ENCODE data around the gene TRPM2.

TRPM2 gene

DNA sequence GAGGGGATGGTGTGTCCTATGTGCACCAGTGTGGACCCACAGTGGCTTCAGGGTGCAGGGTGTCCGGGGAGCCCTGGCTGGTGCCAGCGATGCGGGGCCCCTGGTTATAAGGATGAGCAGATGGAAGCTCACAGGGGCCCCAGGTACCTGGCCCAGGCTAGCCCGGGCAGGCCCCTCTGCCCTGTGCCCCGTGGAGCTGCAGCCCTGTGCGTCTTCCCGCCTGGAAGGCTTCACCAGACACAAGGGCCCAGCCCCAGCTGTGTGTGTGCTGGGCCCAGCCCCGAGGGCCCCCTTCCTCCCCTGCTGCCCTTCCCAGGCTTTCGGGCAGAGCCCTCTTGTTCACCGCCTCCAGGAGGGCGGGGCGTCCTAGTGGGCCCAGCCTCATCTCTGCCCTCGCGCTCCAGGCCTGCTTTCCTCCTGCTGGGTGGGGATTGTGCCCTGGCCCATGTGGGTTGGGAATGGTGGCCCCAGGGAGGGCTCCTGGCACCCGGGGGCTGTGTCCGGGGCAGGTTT is 37.7 kb upstream of the TRPM2 start:
- DNase-seq (ENCODE audit: low read depth, low spot score) = no peak
- H3K4me3 ChIP-seq (ENCODE audit: low read depth, low read length) = no peak overlapping the region
- POLR2A ChIA-PET = interaction anchor here (1.1 kb wide), 1 partner anchor 10 kb away, joined by 4 read pairs; no protein-coding TSS in a partner anchor
- TF ChIP-seq, protein P1, sequence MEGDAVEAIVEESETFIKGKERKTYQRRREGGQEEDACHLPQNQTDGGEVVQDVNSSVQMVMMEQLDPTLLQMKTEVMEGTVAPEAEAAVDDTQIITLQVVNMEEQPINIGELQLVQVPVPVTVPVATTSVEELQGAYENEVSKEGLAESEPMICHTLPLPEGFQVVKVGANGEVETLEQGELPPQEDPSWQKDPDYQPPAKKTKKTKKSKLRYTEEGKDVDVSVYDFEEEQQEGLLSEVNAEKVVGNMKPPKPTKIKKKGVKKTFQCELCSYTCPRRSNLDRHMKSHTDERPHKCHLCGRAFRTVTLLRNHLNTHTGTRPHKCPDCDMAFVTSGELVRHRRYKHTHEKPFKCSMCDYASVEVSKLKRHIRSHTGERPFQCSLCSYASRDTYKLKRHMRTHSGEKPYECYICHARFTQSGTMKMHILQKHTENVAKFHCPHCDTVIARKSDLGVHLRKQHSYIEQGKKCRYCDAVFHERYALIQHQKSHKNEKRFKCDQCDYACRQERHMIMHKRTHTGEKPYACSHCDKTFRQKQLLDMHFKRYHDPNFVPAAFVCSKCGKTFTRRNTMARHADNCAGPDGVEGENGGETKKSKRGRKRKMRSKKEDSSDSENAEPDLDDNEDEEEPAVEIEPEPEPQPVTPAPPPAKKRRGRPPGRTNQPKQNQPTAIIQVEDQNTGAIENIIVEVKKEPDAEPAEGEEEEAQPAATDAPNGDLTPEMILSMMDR (IDR thresholded peaks at IDR 0.05; ENCODE audit: insufficient read depth, low read length, missing control alignments) = no peak
- CTCF ChIA-PET = interaction anchor here (1.1 to 4.3 kb wide), 4 partner anchors 12 to 20 kb away, joined by 3 to 26 read pairs (median 4); no protein-coding TSS in a partner anchor

DNA sequence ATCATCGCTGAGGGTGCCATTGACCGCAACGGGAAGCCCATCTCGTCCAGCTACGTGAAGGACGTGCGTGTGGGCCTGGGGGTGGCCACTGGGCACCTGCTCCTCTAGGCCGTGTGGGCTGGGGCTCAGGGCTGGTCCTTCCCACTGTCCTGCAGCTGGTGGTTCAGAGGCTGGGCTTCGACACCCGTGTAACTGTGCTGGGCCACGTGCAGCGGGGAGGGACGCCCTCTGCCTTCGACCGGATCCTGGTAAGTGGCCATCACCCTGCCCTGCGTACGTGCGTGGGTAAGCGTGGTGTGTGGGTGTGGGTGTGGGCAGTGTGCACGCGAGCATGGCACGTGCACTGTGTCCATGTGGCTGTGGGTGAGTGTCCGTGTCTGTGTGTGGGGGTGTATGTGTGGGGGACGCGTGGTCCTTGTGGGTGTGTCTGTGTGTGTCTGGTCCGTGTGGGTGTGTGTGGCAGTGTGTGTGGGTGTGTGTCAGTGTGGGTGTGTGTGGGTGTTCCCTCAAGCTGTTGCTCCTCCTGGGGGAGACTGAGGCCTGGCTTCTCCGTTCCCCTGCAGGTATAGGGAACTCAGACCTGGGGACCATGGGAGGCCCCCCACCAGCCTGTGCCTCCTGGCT is 37.0 kb upstream of the TRPM2 start:
- DNase-seq (ENCODE audit: low read depth, low spot score) = no peak
- TF ChIP-seq, protein P1 (IDR thresholded peaks at IDR 0.05; ENCODE audit: insufficient read depth, low read length, missing control alignments) = no peak
- ChIA-PET CTCF (interaction anchor here (1.2 to 4.3 kb wide), 3 partner anchors 13 to 21 kb away, joined by 4 to 26 read pairs (median 4); no protein-coding TSS in a partner anchor), POLR2A (interaction anchor here (0.6 to 1.1 kb wide), 2 partner anchors 10 to 12 kb away, joined by 4 read pairs; no protein-coding TSS in a partner anchor)
- no peak overlapping the region for H3K4me3 ChIP-seq (ENCODE audit: low read depth, low read length)

DNA sequence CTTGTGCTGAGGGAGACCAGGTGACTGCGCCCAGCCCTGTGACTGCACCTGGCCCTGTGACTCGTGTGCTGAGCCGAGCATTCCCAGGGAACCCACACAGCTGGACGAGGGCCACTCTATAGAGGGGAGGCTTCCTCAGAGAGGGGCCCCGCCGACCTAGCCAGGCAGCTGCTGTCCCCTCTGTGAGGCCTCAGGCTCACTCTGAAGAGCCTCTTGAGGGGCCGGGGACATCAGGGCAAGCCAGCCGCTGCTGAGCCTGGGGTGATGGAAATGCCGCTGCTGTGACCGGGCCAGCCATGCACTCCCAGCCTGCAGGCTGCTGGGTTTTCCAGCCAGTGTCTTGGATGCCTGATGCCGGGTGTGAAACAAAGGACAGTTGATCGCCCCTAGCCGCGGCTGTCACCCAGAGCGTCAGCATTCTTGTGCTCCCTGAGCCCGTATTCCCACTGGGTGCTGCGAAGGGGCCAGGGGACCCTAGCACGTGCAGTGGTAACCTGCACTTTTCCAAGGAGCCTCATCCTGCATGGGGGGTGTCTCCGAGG is 36.1 kb upstream of the TRPM2 start:
- TF ChIP-seq, protein P1 (IDR thresholded peaks at IDR 0.05; ENCODE audit: insufficient read depth, low read length, missing control alignments) = no peak
- ChIA-PET POLR2A (interaction anchor here (0.6 kb wide), 1 partner anchor 13 kb away, joined by 4 read pairs; no protein-coding TSS in a partner anchor), CTCF (interaction anchor here (1.3 to 4.3 kb wide), 2 partner anchors 14 kb away, joined by 4 to 26 read pairs; no protein-coding TSS in a partner anchor)
- H3K4me3 ChIP-seq (ENCODE audit: low read depth, low read length) = no peak overlapping the region
- no peak for DNase-seq (ENCODE audit: low read depth, low spot score)

DNA sequence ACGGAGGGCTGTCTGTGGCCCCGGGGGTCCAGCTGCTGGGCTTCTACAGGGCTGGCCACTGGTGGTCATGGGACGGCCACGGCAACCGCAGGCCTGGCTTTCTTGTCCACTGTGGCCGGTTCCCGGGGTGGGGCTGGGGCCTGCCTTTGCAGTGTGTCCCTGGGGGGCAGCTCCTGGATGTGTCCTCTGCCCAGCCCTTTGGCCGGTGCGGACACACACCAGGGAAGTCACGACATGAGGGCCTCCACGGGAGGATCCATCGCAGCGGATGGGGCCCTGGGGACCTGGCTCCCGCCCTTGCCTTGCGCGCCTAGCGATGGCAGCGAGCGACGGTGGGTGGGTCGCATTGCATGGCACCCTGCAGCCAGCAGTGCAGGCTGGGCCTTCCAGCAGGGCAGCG is 35.5 kb upstream of the TRPM2 start:
- H3K4me3 ChIP-seq (ENCODE audit: low read depth, low read length) = no peak overlapping the region
- ChIA-PET POLR2A (no interaction called here), CTCF (interaction anchor here (1.3 kb wide), 1 partner anchor 14 kb away, joined by 4 read pairs; no protein-coding TSS in a partner anchor)
- no peak for DNase-seq (ENCODE audit: low read depth, low spot score)
- TF ChIP-seq, protein P1 (IDR thresholded peaks at IDR 0.05; ENCODE audit: insufficient read depth, low read length, missing control alignments) = no peak

DNA sequence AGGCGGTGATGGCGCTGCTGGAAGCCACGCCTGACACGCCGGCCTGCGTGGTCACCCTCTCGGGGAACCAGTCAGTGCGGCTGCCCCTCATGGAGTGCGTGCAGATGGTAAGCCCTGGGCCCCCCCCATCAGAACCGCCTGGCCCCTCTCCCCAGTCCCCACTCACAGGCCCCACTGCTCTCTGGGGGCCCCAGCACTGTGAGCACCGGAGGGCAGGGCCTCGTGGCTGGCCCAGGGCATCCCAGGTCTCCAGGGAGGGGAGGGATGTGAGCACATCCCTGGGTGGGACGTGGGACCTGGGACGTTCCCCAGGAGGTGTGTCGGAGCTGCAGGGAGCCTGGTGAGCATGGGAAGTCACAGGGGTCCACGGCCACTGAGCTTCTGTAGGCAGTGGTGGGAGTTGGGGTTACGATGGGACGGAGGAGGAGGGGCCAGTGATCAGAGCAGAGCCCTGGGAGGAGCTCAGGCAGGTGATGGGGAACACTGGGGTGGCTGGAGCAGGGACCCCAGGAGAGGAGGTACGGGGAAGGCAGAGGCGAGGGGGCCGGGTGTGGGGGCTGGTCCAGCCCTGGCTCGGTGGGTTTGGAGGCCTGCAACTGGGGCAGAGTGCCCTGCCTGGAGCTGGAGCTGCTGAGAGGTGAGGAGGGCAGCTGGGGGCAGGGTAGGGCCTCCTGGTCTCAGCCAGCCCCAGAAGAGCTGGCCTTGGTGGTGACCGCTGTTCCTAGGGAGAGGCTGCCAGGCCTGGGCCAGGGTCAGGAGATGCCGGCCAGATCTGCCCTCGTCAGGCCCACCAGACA is 34.7 kb upstream of the TRPM2 start:
- CTCF ChIA-PET = interaction anchor here (1.3 kb wide), 1 partner anchor 15 kb away, joined by 4 read pairs; no protein-coding TSS in a partner anchor
- TF ChIP-seq, protein P1 (IDR thresholded peaks at IDR 0.05; ENCODE audit: insufficient read depth, low read length, missing control alignments) = no peak
- POLR2A ChIA-PET = interaction anchor here (1.4 kb wide), 1 partner anchor 15 kb away, joined by 4 read pairs; no protein-coding TSS in a partner anchor
- DNase-seq (ENCODE audit: low read depth, low spot score) = no peak
- no peak overlapping the region for H3K4me3 ChIP-seq (ENCODE audit: low read depth, low read length)

All from AG04449 (cell line).